HTERT RPE-1 (cell line): ENCODE results near the gene DDX23.
"Not testable (repeated sequence)": the region's sequence is repeated elsewhere in the genome, so short reads cannot be mapped to it uniquely, and the experiment has no call there.

Experiments
- in situ Hi-C: fragments of 300-500 bp; cut with MboI; formaldehyde crosslinking; loops from 4 replicates; pipeline ENCODE4 v1.14.3; 2020; ENCODE audit warnings: low sequenced_read_pairs

The DDX23 gene

DNA sequence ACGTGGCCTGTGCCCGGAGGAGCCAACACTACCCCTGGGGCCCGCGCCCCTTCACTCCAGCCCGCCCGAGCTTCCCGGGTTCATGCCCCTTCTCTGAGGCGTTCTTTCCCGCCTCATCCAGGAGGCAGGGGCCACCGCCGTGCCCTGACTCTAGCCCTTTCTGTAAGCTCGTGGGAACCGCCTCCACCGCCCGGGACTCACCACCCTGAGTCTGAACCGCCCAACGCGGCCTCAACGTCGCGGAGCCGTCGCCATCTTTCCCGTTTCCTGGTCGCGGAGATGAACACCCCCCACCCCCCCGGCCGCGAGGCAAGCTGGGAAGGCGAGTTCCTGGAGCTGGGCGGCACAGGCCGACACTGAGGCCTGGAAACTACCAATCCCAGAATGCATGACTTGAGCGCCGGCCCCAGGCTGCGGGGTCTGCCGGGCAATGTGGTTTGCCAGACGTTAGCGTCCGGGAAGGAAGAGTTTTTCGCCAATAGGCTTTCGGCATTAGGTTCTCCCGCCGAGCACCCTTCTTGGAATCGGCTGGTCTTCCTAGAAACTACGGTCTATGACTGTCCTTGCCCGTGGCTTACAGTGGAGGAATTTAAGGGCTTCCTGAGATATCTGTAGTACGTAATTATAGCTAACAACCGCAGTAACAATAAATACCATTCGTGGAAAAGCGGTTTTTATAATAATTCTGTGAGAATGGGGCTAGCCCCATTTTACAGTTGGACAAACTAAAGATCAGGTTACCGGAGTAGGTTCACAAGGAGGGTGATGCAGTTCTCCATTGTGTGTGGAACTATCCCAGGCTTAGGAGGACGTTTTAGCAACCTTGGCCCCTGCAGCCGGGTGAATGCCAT, at the start of gene DDX23:
DDX23 (minus strand) TSS at position 281 of the 851 bp plus-strand sequence. CDS start 6,381 bp downstream, outside the sequence.
- in situ Hi-C loops, result no loop called here

DNA sequence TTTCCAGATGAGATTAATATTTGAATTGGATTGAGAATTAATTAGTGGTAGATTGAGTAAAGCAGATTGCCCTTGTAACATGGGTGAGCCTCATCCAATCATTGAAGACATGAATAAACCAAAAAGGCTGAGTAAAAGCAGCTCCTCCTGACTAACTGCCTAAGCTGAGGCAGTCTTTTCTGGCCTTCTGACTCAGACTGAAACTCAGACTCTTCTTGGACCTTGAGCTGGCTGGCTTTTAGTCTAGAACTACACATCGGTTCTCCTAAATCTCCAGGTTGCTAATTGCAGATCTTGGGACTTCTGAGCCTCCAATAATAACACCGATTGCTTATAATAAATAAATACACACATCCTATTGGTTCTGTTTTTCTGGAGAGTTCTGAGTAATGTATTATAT, 49.3 kb upstream of the DDX23 start:
- in situ Hi-C loops, result no loop called here

DNA sequence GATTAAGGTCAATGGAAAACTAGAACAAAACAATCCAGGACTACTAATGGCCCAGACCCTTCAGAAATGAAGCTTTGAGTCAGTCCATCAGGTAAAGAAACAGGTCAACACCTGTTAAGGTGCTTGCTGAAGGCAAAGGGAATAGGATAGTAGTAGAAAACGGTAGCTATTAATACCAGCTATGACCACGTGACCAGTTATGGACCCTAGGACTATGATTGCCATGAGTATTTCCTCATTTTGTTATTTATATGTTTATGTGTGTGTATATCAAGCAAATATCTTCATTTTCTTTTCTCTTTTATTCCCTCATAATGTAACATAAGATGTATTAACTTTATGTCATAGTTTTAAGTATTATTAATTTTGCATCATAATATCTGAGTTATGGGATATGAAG, 47.7 kb upstream of the DDX23 start:
- in situ Hi-C loops, result no loop called here

DNA sequence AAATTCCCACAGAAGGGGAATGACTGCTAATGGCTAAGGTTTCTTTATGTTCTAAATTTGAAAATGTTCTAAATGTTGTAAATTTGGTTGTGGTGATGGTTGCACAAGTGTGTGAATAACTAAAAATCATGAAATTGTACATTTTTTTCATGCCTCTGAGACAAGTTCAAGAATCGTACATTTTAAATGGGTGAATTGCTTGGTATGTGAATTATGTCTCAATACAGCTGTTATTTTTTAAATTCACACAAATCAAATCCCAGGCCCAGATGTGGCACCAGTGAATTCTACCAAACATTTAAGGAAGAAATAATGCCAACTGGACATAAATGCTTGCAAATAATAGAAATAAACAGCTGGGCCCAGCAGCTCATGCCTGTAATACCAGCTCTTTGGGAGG, 42.3 kb upstream of the DDX23 start:
- in situ Hi-C loops, result no loop called here

DNA sequence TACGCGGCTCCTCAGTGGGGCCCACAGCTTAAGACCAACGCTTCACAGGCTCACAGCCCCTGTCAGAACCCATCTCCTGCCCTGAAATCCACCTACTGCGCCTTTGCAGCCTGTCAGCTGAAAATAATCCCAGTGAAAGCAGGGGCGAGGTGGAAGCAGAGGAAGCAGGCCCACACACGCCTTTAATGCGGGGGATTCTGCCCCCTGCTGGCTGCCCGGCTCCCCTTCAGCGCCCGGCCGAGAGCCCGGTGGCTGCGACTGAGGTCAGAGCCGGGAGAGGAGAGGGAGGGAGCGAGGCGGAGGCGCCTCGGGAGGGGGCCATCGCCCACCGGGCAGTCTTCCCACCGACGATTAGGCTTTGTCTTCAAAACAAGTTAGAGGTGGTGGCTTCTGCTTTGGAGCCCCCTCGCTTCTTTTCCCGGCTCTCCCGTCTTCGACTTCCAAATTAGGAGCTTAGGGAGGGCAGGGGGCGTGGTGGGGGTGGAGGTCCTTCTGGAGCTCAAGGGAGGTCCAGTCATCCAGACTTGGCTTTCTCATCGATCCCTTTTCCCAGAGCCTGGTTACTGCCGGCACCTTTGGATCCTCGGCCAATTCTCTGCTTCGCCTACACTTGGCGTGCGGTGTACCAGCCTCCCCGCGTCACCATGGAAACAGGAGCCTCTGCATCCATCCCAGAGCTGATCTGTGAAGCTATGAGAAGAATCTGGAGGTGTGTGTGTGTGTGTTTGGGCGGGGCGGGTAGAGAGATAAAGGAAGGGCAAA, 38.9 kb upstream of the DDX23 start:
- in situ Hi-C loops, result no loop called here

DNA sequence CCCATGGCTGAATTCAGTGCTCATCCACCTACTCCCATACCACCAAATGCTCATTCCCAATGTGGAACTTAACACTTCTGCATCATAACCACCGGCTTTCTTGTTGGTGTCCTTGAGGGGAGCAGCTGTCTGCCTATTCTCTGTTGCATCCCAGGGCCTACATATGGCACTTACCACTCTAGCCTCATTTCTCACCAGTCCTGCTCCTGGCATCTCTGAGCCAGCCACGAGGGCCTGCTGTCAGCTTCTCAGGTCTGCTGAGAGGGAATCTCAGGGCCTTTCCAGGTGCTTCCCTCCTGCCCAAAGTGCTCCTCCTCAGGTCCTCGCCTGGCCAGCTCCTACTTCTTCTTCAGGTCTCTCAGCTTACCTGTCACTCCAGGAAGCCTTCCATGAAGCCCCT, 37.7 kb upstream of the DDX23 start:
- in situ Hi-C loops, result no loop called here

DNA sequence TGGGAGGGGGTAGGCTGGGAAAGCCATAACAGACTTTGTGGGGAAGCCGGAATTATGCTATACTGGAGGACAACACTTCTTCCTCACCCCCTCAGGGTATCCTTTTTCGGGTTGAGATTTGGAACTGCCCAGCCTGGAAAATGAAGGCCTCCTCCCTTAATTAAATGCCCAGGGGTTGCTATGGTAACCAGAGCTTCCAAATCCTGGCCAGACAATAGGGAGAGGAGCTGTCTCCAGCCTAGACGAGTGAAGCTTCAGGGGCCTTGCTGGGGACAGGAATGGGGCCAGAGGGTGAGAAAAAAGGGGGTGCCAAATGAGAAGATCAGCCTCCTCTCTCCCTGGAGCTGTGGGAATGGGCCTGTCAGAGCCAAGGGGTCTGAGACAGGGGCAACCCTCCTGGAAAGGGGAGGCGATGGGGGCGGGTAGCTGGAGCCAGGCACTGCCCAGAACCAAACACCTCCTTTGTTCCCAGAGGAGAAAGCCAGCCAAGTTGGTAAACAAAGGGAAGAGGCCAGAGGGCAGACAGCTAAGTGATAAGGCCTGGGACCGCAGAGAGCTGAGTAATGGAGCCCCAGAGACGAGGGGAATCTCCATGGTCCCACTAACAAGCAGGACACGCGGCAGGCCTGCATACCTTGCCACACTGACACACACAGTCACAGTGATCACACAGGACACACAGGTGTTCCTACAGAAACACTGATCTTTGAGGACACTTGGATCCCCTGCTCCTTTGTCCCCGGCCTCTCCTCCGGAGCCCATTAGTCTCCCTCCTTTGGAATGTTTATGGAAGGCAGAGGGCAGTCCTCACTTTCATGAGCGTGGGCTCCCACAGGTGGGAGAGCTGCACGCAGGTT, 31.6 kb upstream of the DDX23 start:
- in situ Hi-C loops, result no loop called here

DNA sequence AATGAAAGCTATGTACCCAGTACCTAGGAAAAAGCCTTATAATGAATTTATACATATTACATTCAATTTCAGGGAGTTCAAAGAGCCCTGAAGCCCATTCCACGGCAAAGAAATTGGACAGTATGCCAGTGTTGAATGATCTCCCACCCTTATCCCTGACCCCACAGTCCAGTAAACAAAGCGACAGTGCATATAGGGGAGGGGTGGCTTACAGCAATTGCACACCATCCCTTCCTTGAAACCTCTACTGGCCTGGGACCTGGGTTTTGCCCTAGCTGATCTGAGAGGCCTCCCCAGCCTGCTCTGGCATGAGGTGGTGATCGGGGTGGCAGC, 31.0 kb upstream of the DDX23 start:
- in situ Hi-C loops, result no loop called here

DNA sequence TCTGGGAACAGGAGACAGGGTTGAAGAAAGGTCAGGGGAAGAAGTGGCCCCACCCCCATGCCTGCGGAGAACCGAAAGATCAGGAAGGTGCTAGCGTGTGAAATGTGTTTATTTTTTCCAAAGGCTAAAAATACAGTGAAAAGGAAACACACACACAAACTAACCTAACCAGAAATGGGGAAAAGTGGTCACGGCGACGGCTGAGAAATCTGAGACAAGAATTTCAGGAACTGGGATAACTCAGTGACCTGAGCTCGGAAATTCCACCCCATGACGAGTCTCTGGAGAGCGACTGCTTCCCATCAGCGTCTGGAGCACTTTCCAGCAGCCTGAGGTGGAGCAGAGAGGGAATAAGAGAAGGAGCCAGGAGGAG, 30.3 kb upstream of the DDX23 start:
- in situ Hi-C loops, result no loop called here

DNA sequence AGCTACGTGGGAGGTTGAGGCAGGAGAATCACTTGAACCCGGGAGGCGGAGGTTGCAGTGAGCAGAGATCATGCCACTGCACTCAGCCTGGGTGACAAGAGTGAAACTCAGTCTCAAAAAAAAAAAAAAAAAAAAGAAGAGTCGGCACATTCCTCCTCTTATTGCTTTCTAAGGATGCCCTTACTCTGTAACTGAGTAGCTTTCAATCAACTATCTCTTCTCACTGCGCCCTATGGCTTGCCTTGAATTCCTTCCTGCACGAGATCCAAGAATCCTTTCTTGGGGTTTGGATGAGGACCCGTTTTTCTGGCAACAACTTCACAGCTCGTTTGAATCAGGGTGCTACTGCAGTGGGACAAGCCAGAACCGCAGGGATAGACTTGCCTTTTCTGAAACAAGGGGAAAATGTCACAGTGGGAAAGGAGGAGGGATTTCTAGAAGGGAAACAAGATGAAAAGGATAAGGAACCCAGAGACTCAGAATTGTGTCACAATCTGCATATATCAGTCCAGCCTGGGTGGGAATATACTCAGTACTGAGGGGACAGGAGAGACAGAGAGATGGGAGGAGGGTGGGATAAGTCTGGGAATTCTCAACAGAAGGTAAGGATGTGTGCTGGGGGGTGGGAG, 29.8 kb upstream of the DDX23 start:
- in situ Hi-C loops, result no loop called here

DNA sequence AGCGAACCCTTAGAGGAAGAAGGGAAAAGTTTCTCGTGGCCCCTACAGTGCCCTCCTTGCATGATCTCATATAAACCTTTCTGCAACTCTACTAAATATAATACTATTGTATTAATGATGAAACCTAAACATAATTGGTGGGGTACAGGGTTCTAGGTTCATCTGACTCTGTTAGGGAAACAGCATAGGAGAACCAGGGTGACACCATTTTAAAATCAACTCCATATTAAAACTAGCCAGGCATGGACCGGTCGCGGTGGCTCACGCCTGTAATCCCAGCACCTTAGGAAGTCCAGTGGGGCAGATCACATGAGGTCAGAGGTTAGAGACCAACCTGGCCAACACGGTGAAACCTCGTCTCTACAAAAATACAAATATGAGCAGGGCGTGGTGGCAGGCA, 28.7 kb upstream of the DDX23 start:
- in situ Hi-C loops, result no loop called here

DNA sequence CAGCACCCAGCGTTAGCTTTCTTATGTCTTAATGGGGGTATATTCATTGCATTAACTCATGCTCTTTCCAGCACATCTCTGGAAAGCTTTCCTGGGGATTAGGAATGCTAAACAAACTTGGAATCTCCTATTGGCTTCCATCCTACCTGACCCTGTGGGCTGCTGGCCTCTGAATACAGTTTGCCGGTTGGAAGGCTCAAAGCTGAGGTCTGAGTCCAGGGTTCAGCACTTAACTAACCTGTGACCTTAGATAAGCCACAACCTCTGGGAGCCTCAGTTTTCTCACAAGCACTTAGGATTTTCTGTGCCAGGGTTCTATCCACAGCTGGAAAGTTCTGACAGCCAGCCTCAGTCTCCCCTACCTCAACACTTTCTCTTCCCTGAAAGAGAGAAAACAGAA, 26.6 kb upstream of the DDX23 start:
- in situ Hi-C loops, result no loop called here

DNA sequence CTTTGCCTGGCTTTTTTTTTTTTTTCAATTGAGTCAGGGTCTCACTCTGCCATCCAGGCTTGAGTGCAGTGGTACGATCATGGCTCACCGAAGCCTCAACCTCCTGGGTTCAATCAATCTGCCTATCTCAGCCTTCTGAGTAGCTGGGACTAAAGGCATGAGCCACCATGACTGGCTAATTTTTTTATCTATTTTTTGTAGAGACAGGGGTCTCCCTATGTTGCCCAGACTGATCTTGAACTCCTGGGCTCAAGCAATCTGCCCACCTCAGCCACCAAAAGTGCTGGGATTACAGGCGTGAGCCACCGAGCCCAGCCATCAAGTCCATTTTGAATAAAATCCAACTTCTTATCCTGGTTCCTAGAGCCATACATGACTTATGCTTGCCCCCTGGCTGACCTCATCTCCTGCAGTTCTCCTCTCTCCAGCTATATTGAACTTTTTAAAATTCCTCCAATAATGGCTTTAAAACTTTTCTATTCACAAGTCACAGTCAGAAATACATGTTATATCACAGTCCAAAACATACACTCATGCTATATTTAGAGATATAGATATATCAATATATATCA, 24.1 kb upstream of the DDX23 start:
- in situ Hi-C loops, result no loop called here

DNA sequence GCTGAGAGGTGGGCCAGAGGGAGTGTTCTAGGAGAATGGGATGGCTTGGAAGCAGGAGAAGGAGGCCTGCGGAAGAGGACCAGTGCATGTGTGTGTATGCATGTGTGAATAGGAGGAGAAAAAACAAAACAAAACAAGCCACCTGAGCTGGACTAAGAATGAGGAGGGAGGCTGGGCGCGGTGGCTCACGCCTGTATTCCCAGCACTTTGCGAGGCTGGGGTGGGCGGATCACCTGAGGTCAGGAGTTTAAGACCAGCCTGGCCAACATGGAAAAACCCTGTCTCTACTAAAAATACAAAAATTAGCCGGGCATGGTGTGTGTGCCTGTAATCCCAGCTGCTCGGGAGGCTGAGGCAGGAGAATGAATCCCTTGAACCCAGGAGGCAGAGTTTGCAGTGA, 21.6 kb upstream of the DDX23 start:
- in situ Hi-C loops, result not testable (repeated sequence)

DNA sequence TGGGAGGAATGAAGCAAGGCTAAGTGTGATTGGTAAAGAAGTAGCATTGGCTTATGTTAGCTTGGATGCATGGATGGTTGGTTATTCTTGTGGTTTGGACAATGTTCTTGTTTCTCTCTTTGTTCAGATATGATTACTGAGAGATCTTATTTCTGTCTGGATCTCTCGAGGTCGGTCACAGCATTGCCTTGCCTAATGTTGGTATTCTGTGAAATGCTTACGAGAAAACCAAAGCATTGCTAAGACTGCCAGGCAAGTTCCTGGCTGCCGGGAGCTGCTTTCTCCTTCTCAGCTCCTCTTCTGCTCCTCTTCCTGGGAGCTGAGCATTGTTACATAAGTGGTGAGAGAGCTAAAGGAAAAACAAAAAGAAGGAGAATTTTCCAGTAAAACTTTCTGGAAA, 21.1 kb upstream of the DDX23 start:
- in situ Hi-C loops, result no loop called here

DNA sequence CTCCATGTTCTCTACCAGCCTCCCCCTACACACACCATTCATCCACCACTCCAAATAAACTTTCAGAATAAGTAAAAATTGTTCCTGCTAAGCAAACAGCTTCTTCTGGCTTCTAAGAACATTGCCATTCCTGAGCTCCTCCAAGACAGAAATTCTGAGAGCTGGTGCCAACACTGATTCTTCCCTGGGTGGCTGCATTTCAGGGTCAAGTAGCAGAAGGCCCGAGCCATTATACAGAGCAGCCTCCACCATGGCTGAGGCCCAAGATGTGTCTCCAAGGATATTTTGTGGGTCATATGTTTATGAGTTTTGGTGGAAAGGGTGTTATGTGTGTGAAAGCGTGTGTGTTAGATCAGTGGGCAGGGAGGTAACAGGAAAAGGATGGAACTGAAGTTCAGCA, 17.2 kb upstream of the DDX23 start:
- in situ Hi-C loops, result no loop called here

DNA sequence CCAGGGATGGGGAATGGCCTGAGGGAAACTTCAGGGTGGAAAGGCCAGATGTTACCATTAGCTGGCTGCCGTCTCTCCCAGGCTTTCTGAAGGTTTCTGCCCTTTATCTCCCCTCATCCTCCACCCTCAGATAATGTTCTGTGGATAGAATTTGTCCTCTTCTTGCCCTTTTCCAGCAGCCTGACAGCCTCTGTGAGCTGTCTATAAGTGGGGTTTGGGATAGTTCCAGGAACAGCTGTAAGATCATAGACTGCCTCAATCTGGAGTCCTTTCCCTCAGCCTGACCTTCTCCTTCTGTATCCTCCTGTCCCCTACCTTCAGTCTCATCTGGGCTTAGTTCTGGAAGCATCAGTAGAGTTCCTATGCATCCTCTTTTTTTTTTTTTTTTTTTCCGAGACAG, 16.5 kb upstream of the DDX23 start:
- in situ Hi-C loops, result no loop called here

DNA sequence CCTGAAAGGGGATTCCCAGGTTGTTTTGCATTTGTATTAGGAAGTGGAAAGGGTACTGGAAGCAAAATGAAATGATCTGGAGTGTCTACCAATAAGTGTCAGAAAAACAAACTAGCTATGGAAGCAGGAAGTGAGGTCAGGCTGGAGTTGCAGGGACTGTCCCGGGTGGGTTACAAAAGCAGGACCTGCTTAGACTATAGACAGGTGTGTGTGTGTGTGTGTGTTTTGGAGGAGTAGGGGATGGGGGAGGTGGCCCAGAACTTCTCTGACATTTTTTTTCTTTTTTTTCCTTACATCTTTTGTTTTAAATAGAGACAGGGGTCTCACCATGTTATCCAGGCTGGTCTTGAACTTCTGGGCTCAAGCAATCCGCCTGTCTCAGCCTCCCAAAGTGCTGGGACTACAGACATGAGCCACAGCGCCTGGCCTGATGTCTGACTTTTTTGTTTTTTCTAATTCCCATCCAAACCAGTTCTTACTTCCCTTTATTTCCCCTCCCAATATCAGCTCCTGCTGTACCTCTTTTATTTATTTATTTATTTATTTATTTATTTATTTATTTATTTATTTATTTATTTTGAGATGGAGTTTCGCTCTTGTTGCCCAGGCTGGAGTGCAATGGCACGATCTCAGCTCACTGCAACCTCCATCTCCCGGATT, 14.2 kb upstream of the DDX23 start:
- in situ Hi-C loops, result no loop called here

DNA sequence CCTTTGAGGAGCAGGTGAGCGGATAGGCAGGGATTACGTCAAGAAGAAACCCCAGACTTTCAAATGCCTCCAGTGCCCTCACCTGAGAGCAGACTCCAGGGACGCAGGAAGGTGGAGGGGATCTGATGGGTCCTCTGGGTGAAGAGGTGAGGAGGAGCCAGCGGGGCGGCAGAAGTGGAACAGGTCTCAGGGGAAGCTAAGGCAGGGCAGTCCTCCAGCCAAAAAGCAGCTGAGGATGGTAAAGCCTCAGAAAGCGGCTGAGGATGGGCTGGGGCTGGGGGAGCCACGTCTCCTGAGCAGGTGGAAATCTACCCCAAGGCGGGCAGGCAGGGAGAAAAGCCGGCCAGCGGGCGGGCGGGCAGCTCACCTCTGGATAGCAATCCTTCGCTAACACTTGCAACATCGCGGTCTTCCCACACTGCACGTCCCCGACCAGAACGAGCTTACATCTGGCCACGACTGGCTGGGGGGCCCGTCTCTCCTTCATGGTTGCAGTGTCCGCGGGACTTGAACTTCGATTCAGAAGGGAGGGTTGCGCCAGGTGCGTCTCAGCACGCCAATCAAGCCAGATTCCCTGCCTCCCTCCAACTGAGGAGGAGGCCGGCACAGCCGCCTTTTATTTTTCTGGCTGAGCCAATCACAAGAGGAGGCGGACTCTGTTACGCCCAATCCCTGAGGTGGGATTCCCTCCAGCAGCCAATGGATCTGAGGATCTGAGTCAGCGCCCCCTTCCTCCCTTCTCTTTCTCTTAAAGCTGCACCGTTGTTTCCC, 13.5 kb upstream of the DDX23 start, which contains the start of gene RND1:
RND1 (minus strand) TSS at position 590 of the 771 bp plus-strand sequence; CDS start at position 487, 103 bp downstream.
- in situ Hi-C loops, result no loop called here
